GM18517 (cell line): ENCODE data around the gene NPTX2.

ENCODE experiments used
- ATAC-seq: cut with Tn5 transposase; IDR thresholded peaks from one replicate; pipeline ENCODE4 v1.9.1; 2021; ENCODE audit warnings: mild to moderate bottlenecking, moderate library complexity; ENCODE audit not compliant: unreplicated experiment

The NPTX2 gene

GRCh38 chr7:98653601-98654310 lies 36.7 kb downstream of the NPTX2 start:
- no peak for ATAC-seq

GRCh38 chr7:98654524-98655272 lies 37.6 kb downstream of the NPTX2 start:
- no peak for ATAC-seq

GRCh38 chr7:98655611-98656010 lies 38.5 kb downstream of the NPTX2 start:
- no peak for ATAC-seq

- ATAC-seq = no peak
Measured at GRCh38 chr7:98656899-98657298, 39.8 kb downstream of the NPTX2 start.

GRCh38 chr7:98657736-98658135 lies 40.7 kb downstream of the NPTX2 start:
- ATAC-seq = no peak

- ATAC-seq = no peak
Measured at GRCh38 chr7:98659756-98660155, 42.7 kb downstream of the NPTX2 start.

GRCh38 chr7:98661607-98662006 lies 44.5 kb downstream of the NPTX2 start:
- no peak for ATAC-seq

- ATAC-seq = no peak
Measured at GRCh38 chr7:98662289-98662688, 45.2 kb downstream of the NPTX2 start.

- ATAC-seq = no peak
Measured at GRCh38 chr7:98664882-98665281, 47.8 kb downstream of the NPTX2 start.

- ATAC-seq = no peak
Measured at GRCh38 chr7:98668255-98668654, 51.2 kb downstream of the NPTX2 start.

- no peak for ATAC-seq
Measured at GRCh38 chr7:98669329-98670000, 52.4 kb downstream of the NPTX2 start.

GRCh38 chr7:98670186-98670585 lies 53.1 kb downstream of the NPTX2 start:
- ATAC-seq = no peak

GRCh38 chr7:98671733-98672331 lies 54.7 kb downstream of the NPTX2 start:
- ATAC-seq = no peak

- ATAC-seq = no peak
Measured at GRCh38 chr7:98674461-98674860, 57.4 kb downstream of the NPTX2 start.

GRCh38 chr7:98674881-98675280 lies 57.8 kb downstream of the NPTX2 start:
- ATAC-seq = no peak

- no peak for ATAC-seq
Measured at GRCh38 chr7:98678215-98678614, 61.1 kb downstream of the NPTX2 start.
